Peyer's patch (tissue), 4 donors: ENCODE measurements around the gene POLG2. TPM values are rescaled to one million over a fixed set of nuclear protein-coding genes. Genes with fewer than 3 reads are reported as not detected.
"Not testable (repeated sequence)": the region's sequence is repeated elsewhere in the genome, so short reads cannot be mapped to it uniquely, and the experiment has no call there.

Experiments used
- DNase-seq, 3 donors: peaks; one replicate each; pipeline ENCODE4 v3.0.0-alpha.2; 2017 to 2019
- H3K27ac ChIP-seq, 4 donors: fragments of 200-600 bp; sonication (generic); one replicate each; pipeline ENCODE4 v1.5.1; 2016 to 2019
- H3K27me3 ChIP-seq, 2 donors: fragments of 200-600 bp; sonication (generic); one replicate each; pipeline ENCODE4 v1.5.1; 2019
- H3K36me3 ChIP-seq, 3 donors: fragments of 200-600 bp; sonication (generic); one replicate each; pipeline ENCODE4 v1.5.1; 2016 to 2019
- H3K4me1 ChIP-seq, 4 donors: fragments of 200-600 bp; sonication (generic); one replicate each; pipeline ENCODE4 v1.5.1; 2016 to 2019
- H3K4me3 ChIP-seq, 4 donors: fragments of 200-600 bp; sonication (generic); 1 replicate in 3 of 4; 2 replicates in 1 of 4; pipeline ENCODE4 v1.5.1; 2016 to 2019; ENCODE audit warnings: mild to moderate bottlenecking in 1 of 4
- H3K9me3 ChIP-seq, 4 donors: fragments of 200-600 bp; sonication (generic); one replicate each; pipeline ENCODE4 v1.5.1; 2016 to 2019; ENCODE audit warnings: mild to moderate bottlenecking in 1 of 4
- CTCF ChIP-seq, 6 experiments: fragments of 450-650 bp in 4 of 6; fragments of 200-600 bp in 2 of 6; sonication (generic) in 1 of 6; IDR thresholded peaks; one replicate each; pipeline ENCODE4 v1.5.1; 2017 to 2019; ENCODE audit warnings: antibody characterized with exemption in 6 of 6, mild to moderate bottlenecking in 3 of 6, moderate library complexity in 1 of 6
- POLR2A ChIP-seq, 2 donors: fragments of 450-650 bp; IDR thresholded peaks; one replicate each; pipeline ENCODE4 v1.5.1; 2017; ENCODE audit warnings: antibody characterized with exemption in 2 of 2, mild to moderate bottlenecking in 2 of 2, moderate library complexity in 2 of 2
- total RNA-seq, 4 donors: library from RNA; depleted of rRNA; stranded (reverse); fragments of >200 nt; gene quantifications; one replicate each; pipeline ENCODE4 v1.1.0, GENCODE V29; 2016

Gene POLG2
- total RNA-seq, 4 donors from 2014 or later = 3.5 to 33.0 (median 11.0) TPM

GRCh38 chr17:64480951-64481350, 15.9 kb downstream of the POLG2 start:
- H3K9me3 ChIP-seq = no peaks in the 10 kb centered on the region
- TF ChIP-seq CTCF (IDR thresholded peaks at IDR 0.05) = no peak
- TF ChIP-seq POLR2A (IDR thresholded peaks at IDR 0.05) = no peak
- H3K36me3 ChIP-seq = peaks cover 0 to 53% (median 0%) of the 10 kb centered on the region in 3 donors
- H3K27ac ChIP-seq = no peak overlapping the region
- no peaks in the 10 kb centered on the region for H3K27me3 ChIP-seq
- no peak for DNase-seq
- H3K4me1 ChIP-seq = no peaks in the 10 kb centered on the region
- H3K4me3 ChIP-seq = no peak overlapping the region

GRCh38 chr17:64477849-64478248, 19.0 kb downstream of the POLG2 start:
- no peak overlapping the region for H3K4me3 ChIP-seq
- no peaks in the 10 kb centered on the region for H3K9me3 ChIP-seq
- no peaks in the 10 kb centered on the region for H3K27me3 ChIP-seq
- no peak for DNase-seq
- TF ChIP-seq POLR2A (IDR thresholded peaks at IDR 0.05) (no peak), CTCF (IDR thresholded peaks at IDR 0.05) (no peak)
- H3K4me1 ChIP-seq = no peaks in the 10 kb centered on the region
- H3K27ac ChIP-seq = no peak overlapping the region
- peaks cover 0 to 29% (median 0%) of the 10 kb centered on the region in 3 donors for H3K36me3 ChIP-seq

GRCh38 chr17:64472564-64472963, 24.3 kb downstream of the POLG2 start:
- H3K27me3 ChIP-seq = no peaks in the 10 kb centered on the region
- H3K9me3 ChIP-seq = no peaks in the 10 kb centered on the region
- no peak for DNase-seq
- no peak overlapping the region for H3K27ac ChIP-seq
- H3K36me3 ChIP-seq = no peaks in the 10 kb centered on the region
- no peak for TF ChIP-seq POLR2A (IDR thresholded peaks at IDR 0.05)
- no peak for TF ChIP-seq CTCF (IDR thresholded peaks at IDR 0.05)
- H3K4me1 ChIP-seq = no peaks in the 10 kb centered on the region
- no peak overlapping the region for H3K4me3 ChIP-seq

GRCh38 chr17:64471440-64471839, 25.4 kb downstream of the POLG2 start:
- Histone ChIP-seq H3K4me1 (no peaks in the 10 kb centered on the region), H3K4me3 (no peak overlapping the region), H3K27ac (no peak overlapping the region), H3K36me3 (no peaks in the 10 kb centered on the region), H3K9me3 (no peaks in the 10 kb centered on the region), H3K27me3 (no peaks in the 10 kb centered on the region)
- no peak for DNase-seq
- no peak for TF ChIP-seq POLR2A (IDR thresholded peaks at IDR 0.05)
- no peak for TF ChIP-seq CTCF (IDR thresholded peaks at IDR 0.05)

- no peaks in the 10 kb centered on the region for H3K4me1 ChIP-seq
- no peaks in the 10 kb centered on the region for H3K27me3 ChIP-seq
- no peaks in the 10 kb centered on the region for H3K9me3 ChIP-seq
- TF ChIP-seq CTCF (IDR thresholded peaks at IDR 0.05) (no peak), POLR2A (IDR thresholded peaks at IDR 0.05) (no peak)
- H3K27ac ChIP-seq = no peak overlapping the region
- H3K4me3 ChIP-seq = no peak overlapping the region
- DNase-seq = no peak
- H3K36me3 ChIP-seq = no peaks in the 10 kb centered on the region
Observed at GRCh38 chr17:64470625-64471024, 26.2 kb downstream of the POLG2 start.

- not testable (repeated sequence) for H3K4me1 ChIP-seq, H3K36me3 ChIP-seq, H3K27ac ChIP-seq, H3K4me3 ChIP-seq, H3K27me3 ChIP-seq, H3K9me3 ChIP-seq, DNase-seq
Observed at GRCh38 chr17:64466834-64467233, 30.0 kb downstream of the POLG2 start.
